Suprapubic skin (tissue), 4 donors: ENCODE results near the gene IQGAP2.

Experiments
- CTCF ChIP-seq, 2 donors: fragments of 200-600 bp in 1 of 2; fragments of 450-650 bp in 1 of 2; sonication (generic) in 1 of 2; IDR thresholded peaks; one replicate each; pipeline ENCODE4 v1.5.1; 2016 to 2019; ENCODE audit warnings: antibody characterized with exemption in 2 of 2, mild to moderate bottlenecking in 1 of 2, moderate library complexity in 1 of 2
- EP300 ChIP-seq: sonication (generic); formaldehyde crosslinking; IDR thresholded peaks from one replicate; pipeline ENCODE4 v1.6.1; 2017; ENCODE audit warnings: antibody characterized with exemption
- POLR2A ChIP-seq, 2 donors: fragments of 450-650 bp; IDR thresholded peaks; one replicate each; pipeline ENCODE4 v1.6.1; 2017; ENCODE audit warnings: antibody characterized with exemption in 2 of 2, mild to moderate bottlenecking in 2 of 2, moderate library complexity in 2 of 2
- POLR2AphosphoS5 ChIP-seq, 3 donors: sonication (generic); formaldehyde crosslinking; IDR thresholded peaks; one replicate each; pipeline ENCODE4 v1.6.1; 2017; ENCODE audit warnings: antibody characterized with exemption in 3 of 3

DNA sequence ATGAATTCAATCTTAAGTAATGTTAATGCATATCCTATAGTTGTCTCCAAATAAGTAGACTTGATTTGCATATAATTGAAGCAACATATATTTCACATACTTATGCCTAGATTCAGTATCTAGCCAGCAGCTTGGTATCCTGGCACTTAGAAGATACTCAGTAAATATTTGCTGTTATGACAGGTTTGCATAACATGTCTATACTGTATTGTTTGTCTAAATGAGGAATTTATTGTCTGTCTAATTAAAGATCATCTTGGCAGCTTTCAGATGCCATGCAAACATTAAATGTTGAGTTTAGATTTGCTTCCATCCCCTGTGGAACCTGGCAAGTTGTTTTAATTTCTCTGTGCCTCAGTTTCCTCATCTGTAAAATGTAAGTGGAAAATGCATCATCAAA lies 9.4 kb downstream of the IQGAP2 start:
- no peak for TF ChIP-seq EP300
- TF ChIP-seq POLR2AphosphoS5 (IDR thresholded peaks at IDR 0.05), result no peak
- no peak for TF ChIP-seq POLR2A (IDR thresholded peaks at IDR 0.05)
- TF ChIP-seq CTCF (IDR thresholded peaks at IDR 0.05), result no peak
